Neural progenitor cell (in vitro differentiated cells): ENCODE data around the gene FBXW10B.
"Not testable (repeated sequence)": the region's sequence is repeated elsewhere in the genome, so short reads cannot be mapped to it uniquely, and the experiment has no call there.

Experiments
- EZH2 ChIP-seq: fragments of 200-600 bp; sonication (generic); IDR thresholded peaks from 2 replicates; pipeline ENCODE4 v1.6.1; 2017; ENCODE audit warnings: antibody characterized with exemption, mild to moderate bottlenecking, moderate library complexity
- TF ChIP-seq, protein P1 (sequence below): fragments of 200-600 bp; sonication (generic); IDR thresholded peaks from 2 replicates; pipeline ENCODE4 v1.5.1; 2017; ENCODE audit warnings: antibody characterized with exemption, mild to moderate bottlenecking

DNA sequence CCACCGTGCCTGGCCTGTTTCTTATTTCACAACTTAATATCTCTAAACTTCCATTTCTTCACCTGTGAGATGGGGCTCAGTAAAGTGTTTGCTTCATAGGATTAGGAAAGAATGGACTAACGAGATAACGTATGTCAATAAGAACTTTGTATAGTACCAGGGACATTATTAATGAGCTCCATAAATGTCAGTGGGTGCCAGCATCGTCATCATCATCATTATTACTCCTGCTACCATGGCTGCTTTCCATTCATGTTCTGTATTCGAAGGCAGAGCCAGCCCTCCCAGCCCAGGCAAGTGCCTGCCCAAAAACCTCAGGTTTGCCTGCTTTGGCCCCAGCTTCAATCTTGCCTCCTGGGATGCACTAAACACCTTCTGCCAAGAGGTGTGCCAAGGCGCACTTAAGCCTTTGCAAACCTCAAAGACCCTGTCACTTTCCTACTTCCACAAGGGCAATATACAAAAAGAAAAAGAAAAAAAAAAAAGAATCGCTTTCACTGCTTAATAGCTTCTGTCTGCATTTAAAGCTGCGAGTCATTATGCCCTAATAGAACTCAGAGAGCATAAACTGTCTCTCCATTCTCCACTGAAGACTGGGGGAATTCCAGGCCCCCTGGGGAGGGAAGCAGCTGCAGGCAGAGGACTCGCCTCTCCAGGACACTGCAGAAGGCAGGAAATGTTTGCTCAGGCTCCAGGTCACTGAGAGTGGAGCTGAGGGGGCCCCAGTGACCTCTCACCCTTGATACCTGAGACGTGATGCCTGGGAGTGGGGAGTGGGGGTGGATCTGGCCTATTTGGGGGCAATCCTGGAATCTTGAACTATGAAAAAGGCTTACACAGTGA lies 25.8 kb upstream of the FBXW10B start:
- TF ChIP-seq, protein P1, sequence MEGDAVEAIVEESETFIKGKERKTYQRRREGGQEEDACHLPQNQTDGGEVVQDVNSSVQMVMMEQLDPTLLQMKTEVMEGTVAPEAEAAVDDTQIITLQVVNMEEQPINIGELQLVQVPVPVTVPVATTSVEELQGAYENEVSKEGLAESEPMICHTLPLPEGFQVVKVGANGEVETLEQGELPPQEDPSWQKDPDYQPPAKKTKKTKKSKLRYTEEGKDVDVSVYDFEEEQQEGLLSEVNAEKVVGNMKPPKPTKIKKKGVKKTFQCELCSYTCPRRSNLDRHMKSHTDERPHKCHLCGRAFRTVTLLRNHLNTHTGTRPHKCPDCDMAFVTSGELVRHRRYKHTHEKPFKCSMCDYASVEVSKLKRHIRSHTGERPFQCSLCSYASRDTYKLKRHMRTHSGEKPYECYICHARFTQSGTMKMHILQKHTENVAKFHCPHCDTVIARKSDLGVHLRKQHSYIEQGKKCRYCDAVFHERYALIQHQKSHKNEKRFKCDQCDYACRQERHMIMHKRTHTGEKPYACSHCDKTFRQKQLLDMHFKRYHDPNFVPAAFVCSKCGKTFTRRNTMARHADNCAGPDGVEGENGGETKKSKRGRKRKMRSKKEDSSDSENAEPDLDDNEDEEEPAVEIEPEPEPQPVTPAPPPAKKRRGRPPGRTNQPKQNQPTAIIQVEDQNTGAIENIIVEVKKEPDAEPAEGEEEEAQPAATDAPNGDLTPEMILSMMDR: not testable (repeated sequence)
- TF ChIP-seq EZH2: not testable (repeated sequence)
